Measurements from ENCODE around the gene UFD1.

DNA sequence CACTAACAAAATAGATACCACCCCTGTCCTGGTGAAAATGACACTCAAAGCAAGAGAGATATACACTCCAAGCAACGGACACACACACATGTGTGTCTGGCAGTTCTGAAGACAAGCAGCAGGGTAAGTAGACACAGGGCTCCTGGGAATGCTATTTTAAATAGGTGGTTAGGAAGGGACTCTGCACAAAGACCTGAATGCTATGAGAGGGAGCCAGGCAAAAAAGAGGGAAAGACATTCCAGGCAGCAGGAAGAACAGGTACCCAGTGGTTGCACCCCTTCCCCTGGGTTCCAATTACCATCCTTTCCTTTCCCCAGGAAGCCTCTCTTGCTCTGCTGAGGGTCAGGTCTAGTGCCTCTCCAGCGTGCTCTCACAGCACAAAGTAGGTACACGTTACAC is 3.0 kb downstream of the UFD1 start:
- TF ChIP-seq POLR2A (IDR thresholded peaks at IDR 0.05; ENCODE audit: low read length) (no peak), GATA1 (IDR thresholded peaks at IDR 0.05; ENCODE audit: low read depth, low read length) (no peak)
